ENCODE data around the gene ZNF333. TPM values are rescaled to one million over a fixed set of nuclear protein-coding genes. Genes with fewer than 3 reads are reported as not detected.
"Not testable (repeated sequence)": the region's sequence is repeated elsewhere in the genome, so short reads cannot be mapped to it uniquely, and the experiment has no call there.

ZNF333 gene
- polyA plus RNA-seq, 3 donors: 6.4 to 12.7 (median 11.8) TPM

DNA sequence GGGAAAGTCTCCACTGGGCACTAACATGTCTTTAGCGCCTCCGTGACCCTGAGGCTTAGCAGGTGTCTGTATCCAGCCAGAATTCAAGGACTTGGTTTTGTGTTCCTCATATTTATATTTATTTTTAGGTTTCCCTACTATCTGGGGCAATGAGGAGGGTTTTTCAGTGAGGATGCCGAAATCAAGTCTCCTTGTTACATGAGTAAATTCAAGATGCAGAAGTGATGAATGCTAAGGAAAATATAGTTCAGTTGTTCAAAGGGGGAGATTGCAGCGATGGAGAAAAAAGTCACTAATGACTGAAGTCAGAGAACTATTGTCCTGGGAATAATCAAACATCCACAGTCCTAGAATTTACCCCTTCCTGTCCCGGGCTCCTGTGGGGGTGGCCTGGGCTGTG is 89.3 kb downstream of the ZNF333 start:
- H3K27ac ChIP-seq (ENCODE audit: low read depth, low read length): no peak overlapping the region
- WGBS, 3 donors: 45 to 55% (median 47%) methylated on average over 5 of the region's 5 CpGs

DNA sequence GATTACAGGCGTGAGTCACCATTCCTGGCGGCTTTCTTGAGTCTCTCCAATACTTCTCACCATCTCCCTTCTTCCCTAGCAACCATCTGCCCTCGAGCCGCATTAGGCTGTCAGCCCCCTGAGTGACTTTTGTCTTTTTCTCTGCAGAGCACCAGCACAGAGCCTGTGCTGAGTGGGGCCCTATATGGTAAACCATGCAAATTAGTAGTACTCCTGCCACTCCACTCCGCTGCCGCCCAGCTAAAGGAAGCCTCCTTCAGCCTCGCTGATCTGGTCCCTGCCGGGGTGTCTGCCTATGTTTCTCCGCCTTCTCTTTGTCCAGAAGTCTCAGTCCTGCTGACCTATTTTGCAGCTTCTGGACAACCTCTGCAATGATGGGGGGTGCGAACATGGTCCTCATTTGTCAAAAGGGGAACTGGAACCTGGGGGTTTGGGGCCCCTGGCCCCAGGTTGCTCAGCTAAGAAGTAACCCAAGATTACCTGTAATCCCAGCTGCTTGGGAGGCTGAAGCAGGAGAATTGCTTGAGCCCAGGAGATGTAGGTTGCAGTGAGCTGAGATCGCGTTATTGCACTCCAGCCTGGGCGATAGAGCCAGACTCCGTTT is 90.9 kb downstream of the ZNF333 start:
- WGBS, 3 donors: 67 to 72% (median 72%) methylated on average over 13 to 14 of the region's 14 CpGs
- not testable (repeated sequence) for H3K27ac ChIP-seq (ENCODE audit: low read depth, low read length)

DNA sequence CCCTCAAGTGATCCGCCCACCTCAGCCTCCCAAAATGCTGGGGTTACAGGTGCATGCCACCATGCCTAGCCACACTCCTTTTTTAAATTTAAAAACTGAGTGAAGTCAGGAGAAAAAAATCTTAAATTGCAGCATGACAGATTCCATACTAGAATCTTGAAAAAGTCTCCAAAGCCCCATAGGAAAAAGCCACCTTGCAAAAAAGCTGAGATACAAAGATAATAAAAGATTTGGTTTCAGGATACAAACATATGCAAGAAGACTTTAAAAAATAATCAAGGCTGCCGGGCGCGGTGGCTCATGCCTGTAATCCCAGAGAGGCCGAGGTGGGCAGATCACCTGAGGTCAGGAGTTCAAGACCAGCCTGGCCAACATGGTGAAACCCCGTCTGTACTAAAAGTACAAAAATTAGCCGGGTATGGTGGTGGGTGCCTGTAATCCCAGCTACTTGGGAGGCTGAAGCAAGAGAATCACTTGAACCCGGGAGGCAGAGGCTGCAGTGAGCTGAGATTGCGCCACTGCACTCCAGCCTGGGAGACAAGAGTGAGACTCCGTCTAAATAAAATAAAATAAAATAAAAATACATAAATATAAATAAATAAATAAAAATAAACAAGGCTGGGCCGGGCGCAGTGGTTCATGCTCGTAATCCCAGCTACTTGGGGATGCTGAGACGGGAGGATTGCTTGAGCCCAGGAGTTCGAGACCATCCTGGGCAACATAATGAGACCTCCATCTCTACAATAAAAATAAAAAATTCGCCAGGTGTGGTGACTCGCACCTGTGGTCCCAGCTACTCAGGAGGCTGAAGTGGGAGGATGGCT is 92.1 kb downstream of the ZNF333 start:
- not testable (repeated sequence) for H3K27ac ChIP-seq (ENCODE audit: low read depth, low read length)
- WGBS, 3 donors: 85 to 90% (median 89%) methylated on average over 17 of the region's 17 CpGs

DNA sequence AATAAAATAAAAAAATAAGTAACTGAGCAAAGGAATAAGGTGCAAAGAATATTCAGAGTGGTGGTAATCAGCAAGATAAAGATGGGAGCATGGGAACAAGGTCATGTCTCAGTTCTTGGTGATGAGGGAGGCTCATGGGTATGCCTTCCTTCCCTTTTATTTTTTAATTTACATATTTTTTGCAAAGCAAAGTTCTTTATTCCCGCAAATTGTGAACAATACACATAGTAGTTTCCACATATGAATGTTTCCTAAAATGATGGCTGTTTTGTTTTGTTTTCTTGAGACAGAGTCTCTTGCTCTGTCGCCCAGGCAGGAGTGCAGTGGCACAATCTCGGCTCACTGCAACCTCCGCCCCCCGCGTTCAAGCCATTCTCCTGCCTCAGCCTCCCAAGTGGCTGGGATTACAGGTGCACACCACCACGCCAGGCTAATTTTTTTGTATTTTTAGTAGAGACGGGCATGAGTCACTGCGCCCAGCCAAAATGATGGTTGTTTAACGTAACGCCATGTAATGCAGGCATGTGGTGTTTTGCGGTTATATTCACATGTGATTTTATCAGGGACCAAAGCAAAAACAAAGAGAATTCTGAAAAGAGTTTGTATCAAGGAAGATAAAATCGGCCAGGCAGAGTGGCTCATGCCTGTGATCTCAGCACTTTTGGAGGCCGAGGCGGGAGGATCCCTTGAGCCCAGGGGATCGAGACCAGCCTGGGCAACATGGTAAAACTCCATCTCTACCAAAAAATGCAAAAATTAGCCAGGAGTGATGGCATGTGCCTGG is 93.0 kb downstream of the ZNF333 start:
- no peak overlapping the region for H3K27ac ChIP-seq (ENCODE audit: low read depth, low read length)

More for the DNA sequence above, 93.0 kb downstream of the ZNF333 start:
- WGBS, 3 donors: 85 to 89% (median 87%) methylated on average over 16 of the region's 16 CpGs

Other genes starting within 250 kb of the ZNF333 start
- 1 to 10 TPM in 1 of 3 donors, under 1 TPM in 1, not detected in 1; 0.18 to 1.9 TPM for gene PTGER1, start 214.7 kb upstream of the ZNF333 start, polyA plus RNA-seq
- gene GIPC1, start 193.9 kb upstream of the ZNF333 start, polyA plus RNA-seq: 10 to 100 TPM; 34.6 to 80.5 (median 53.6) TPM
- 100 to 1,000 TPM in 2 of 3 donors, 10 to 100 TPM in 1; 31.4 to 285 (median 166) TPM for gene DNAJB1, start 171.7 kb upstream of the ZNF333 start, polyA plus RNA-seq
- gene TECR, start 160.5 kb upstream of the ZNF333 start, polyA plus RNA-seq: 100 to 1,000 TPM in 2 of 3 donors, 10 to 100 TPM in 1; 82.2 to 242 (median 129) TPM
- gene NDUFB7, start 118.0 kb upstream of the ZNF333 start, polyA plus RNA-seq: 100 to 1,000 TPM; 321 to 644 (median 417) TPM
- gene CLEC17A, start 107.0 kb upstream of the ZNF333 start, polyA plus RNA-seq: under 1 TPM in 2 of 3 donors, not detected in 1; 0.15 TPM
- under 1 TPM in 1 of 3 donors, not detected in 2; 0.55 TPM for gene ADGRE3, start 15.2 kb upstream of the ZNF333 start, polyA plus RNA-seq
- gene ADGRE2, start 88.5 kb downstream of the ZNF333 start, polyA plus RNA-seq: 1 to 10 TPM in 2 of 3 donors, under 1 TPM in 1; 0.51 to 6.9 (median 2.0) TPM
- not detected for gene OR7A5, start 145.1 kb downstream of the ZNF333 start, polyA plus RNA-seq
- under 1 TPM in 1 of 3 donors, not detected in 2; 0.34 TPM for gene OR7C1, start 145.1 kb downstream of the ZNF333 start, polyA plus RNA-seq
- not detected for gene OR7A10, start 158.9 kb downstream of the ZNF333 start, polyA plus RNA-seq
- not detected for gene OR7A17, start 196.1 kb downstream of the ZNF333 start, polyA plus RNA-seq

Measured in adipose tissue (tissue), 3 donors.